ENCODE measurements around the gene FBXO44.

DNA sequence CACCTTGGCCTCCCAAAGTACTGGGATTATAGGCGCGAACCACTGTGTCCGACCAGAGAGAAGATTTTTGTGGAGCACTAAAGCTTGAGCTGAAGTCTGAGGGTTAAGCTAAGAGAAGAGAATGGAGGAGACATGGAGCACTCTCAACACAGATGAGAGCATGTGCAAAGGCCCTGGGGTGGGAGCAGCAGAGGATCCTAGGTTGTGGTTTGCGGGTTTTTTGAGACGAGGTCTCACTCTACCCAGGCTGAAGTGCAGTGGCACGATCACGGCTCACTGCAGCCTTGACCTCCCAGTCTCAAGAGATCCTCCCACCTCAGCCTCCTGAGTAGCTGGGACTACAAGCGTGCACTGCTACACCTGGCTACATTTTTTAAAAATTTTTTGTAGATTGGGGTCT lies 31.0 kb upstream of the FBXO44 start:
- TF ChIP-seq POLR2A (IDR thresholded peaks at IDR 0.05) = no peak
- TF ChIP-seq, protein P1, sequence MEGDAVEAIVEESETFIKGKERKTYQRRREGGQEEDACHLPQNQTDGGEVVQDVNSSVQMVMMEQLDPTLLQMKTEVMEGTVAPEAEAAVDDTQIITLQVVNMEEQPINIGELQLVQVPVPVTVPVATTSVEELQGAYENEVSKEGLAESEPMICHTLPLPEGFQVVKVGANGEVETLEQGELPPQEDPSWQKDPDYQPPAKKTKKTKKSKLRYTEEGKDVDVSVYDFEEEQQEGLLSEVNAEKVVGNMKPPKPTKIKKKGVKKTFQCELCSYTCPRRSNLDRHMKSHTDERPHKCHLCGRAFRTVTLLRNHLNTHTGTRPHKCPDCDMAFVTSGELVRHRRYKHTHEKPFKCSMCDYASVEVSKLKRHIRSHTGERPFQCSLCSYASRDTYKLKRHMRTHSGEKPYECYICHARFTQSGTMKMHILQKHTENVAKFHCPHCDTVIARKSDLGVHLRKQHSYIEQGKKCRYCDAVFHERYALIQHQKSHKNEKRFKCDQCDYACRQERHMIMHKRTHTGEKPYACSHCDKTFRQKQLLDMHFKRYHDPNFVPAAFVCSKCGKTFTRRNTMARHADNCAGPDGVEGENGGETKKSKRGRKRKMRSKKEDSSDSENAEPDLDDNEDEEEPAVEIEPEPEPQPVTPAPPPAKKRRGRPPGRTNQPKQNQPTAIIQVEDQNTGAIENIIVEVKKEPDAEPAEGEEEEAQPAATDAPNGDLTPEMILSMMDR (IDR thresholded peaks at IDR 0.05) = no peak
